K562 (cell line): ENCODE data around the gene CD19. TPM values are rescaled to one million over a fixed set of nuclear protein-coding genes. Genes with fewer than 3 reads are reported as not detected.

Experiments used
- AFF4 ChIP-seq: sonication (generic); formaldehyde crosslinking; IDR thresholded peaks from 2 replicates; pipeline ENCODE4 v1.8.0; 2023; ENCODE audit warnings: mild to moderate bottlenecking, missing genetic modification reagents
- ILK ChIP-seq: fragments of 450-650 bp; IDR thresholded peaks from 2 replicates; pipeline ENCODE4 v1.6.1; 2016; ENCODE audit warnings: missing genetic modification characterization, low read depth, mild to moderate bottlenecking, missing compliant biosample characterization, moderate library complexity, borderline replicate concordance
- MGA ChIP-seq: fragments of 450-650 bp; IDR thresholded peaks from 2 replicates; pipeline ENCODE4 v1.6.1; 2016; ENCODE audit warnings: mild to moderate bottlenecking, moderate library complexity
- MITF ChIP-seq: IDR thresholded peaks from 2 replicates; pipeline ENCODE4 v1.6.1; 2014; ENCODE audit warnings: antibody characterized with exemption
- NR2C2 ChIP-seq, 2 experiments: fragments of 200-800 bp in 1 of 2; sonication (Bioruptor generic) in 1 of 2; sonication (generic) in 1 of 2; formaldehyde crosslinking in 1 of 2; IDR thresholded peaks; 2 replicates each; pipeline versions ENCODE4 v1.6.1 to v1.8.0; 2016 to 2022; ENCODE audit warnings: mild to moderate bottlenecking in 1 of 2, missing compliant biosample characterization in 1 of 2, missing genetic modification characterization in 1 of 2, missing genetic modification reagents in 1 of 2
- POLR2AphosphoS2 ChIP-seq: IDR thresholded peaks from 2 replicates; pipeline ENCODE4 v1.6.1; 2012; ENCODE audit warnings: low read length, improper control_type of control experiment
- PTTG1 ChIP-seq: fragments of 450-650 bp; IDR thresholded peaks from 2 replicates; pipeline ENCODE4 v1.6.1; 2016; ENCODE audit warnings: low read depth, mild to moderate bottlenecking, missing genetic modification characterization, missing compliant biosample characterization
- polyA plus RNA-seq, 8 experiments: library from polyadenylated mRNA; depleted of rRNA in 4 of 8; stranded (reverse) in 5 of 8; unstranded in 3 of 8; fragments of >200 nt; fragmentation: Nextera tagmentation in 2 of 8; fragmentation: Illumina TruSeq in 1 of 8; extraction: Ambion mirVana in 2 of 8; extraction: Trizol in 1 of 8; gene quantifications; 2 replicates each; pipeline versions ENCODE4 v1.2.1 to v1.2.3, GENCODE V29; 2011 to 2014; ENCODE audit warnings: inconsistent platforms in 1 of 8, missing spikeins in 1 of 8
- total RNA-seq, 7 experiments: library from RNA; depleted of rRNA in 6 of 7; stranded (reverse); fragments of >200 nt in 6 of 7; fragmentation: Illumina TruSeq in 2 of 7; extraction: Trizol in 2 of 7; gene quantifications; 2 replicates each; pipeline versions ENCODE4 v1.2.1 to v1.2.3, GENCODE V29; 2011 to 2021; ENCODE audit warnings: low replicate concordance in 1 of 7

The CD19 gene
- total and polyA plus RNA-seq, 9 of the 15 experiments (the other 6 are each of a cell fraction or from before 2014, with no cell fraction given) = 0.27 to 3.7 (median 2.0) TPM; not detected in 1

GRCh38 chr16:28950648-28951409, 19.1 kb downstream of the CD19 start, which contains the start of gene NFATC2IP (continued):
- TF ChIP-seq AFF4 (CRISPR knock-in tag) (no peak), PTTG1 (tag) (no peak), MGA (no peak), MITF (no peak), ILK (tag) (no peak), POLR2AphosphoS2 (no peak), NR2C2 (CRISPR knock-in tag; IDR thresholded peaks at IDR 0.05) (no peak), NR2C2 (tag; IDR thresholded peaks at IDR 0.05) (peak; percentile 43; the same call in 1 of the 2 replicates)
